HG03280 (cell line): ENCODE data around the gene MAN2C1.
"Not testable (repeated sequence)": the region's sequence is repeated elsewhere in the genome, so short reads cannot be mapped to it uniquely, and the experiment has no call there.

Source experiments
- ATAC-seq: cut with Tn5 transposase; IDR thresholded peaks from one replicate; pipeline ENCODE4 v1.9.1; 2021; ENCODE audit warnings: mild to moderate bottlenecking, moderate library complexity; ENCODE audit not compliant: unreplicated experiment

The MAN2C1 gene

DNA sequence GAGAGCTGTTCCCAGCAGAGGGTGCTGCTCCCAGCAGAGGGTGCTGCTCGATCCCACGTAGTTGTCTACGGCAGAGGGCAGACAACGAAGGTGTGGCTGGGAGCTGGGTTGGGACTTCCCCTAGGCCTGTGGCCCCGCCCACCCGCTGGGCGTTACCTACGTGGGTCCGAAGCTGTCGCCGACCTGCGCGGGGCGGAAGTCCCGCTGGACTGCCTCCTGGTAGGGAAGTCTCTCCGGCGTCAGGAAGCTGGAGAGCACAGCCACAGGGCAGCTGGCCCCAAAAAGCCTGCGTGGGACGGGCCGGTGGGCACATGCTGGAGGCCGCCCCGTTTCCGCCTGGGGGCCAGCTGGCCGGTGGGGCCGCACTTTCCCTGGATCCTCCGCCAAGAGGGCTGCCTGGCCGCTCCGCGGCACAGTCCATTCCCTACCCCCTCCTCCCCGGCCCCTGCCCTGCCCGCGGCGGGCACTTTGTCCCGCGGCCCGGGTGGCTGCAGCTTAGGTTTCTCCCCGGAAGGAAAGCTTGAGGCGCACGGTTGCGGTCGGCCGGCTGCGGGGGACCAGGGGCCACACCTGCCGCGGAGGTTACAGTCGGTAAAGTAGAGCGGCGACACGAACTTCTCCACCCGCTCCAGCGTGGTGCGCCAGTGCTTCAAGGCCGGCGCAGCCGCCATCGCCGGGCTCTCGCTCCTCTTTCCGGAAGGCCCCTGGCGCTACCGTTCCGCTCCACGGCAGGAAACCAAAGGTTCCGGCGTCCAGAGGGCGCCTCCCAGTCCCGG, at the start of gene MAN2C1:
TSS of gene MAN2C1 (minus strand) at position 695 of the 776 bp plus-strand sequence. CDS start at position 671, 24 bp downstream.
- ATAC-seq = peak; percentile 87

- ATAC-seq = no peak
These were observed 48.2 kb upstream of the MAN2C1 start for GRCh38 chr15:75416584-75416983.

DNA sequence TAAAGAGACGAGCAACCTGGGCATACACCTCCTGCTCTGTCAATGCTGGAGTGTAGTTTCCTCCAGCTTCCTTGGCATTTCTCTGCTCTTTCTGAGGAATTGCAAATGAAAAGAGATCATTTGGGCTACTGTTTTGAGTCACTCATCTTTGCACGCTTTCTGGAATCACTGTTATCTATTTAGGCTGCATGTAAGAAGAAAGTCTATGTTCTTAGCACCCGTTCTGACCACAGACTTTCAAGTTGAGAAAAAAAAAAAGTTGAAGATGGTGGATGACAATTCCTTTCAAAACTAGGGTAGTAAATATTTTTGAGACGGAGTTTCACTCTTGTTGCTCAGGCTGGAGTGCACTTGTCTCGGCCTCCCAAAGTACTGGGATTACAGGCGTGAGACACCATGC, 41.8 kb upstream of the MAN2C1 start:
- no peak for ATAC-seq

- no peak for ATAC-seq
These were observed 38.7 kb upstream of the MAN2C1 start for GRCh38 chr15:75407083-75407482.

GRCh38 chr15:75403892-75404291, 35.5 kb upstream of the MAN2C1 start:
- ATAC-seq = no peak

DNA sequence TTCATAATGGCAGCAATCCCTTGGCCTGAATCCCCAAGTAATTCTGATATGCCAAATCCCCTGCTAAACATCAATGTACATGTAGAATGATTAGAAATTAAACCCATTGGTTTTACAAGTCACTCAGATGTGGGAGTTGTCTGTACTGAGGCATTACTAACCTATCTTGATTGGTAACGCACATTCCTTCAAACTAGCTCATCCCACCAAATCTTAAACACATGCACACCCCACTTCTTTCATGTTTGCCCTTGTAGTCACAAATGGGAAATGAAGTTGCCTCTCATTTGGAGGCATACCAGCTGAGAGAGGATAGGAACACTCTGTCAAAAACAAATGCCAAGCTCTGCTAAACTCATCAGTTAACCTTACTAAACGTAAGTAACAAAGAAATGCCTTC, 29.1 kb upstream of the MAN2C1 start:
- no peak for ATAC-seq

- ATAC-seq = no peak
These were observed 21.5 kb upstream of the MAN2C1 start for GRCh38 chr15:75389791-75390382.

DNA sequence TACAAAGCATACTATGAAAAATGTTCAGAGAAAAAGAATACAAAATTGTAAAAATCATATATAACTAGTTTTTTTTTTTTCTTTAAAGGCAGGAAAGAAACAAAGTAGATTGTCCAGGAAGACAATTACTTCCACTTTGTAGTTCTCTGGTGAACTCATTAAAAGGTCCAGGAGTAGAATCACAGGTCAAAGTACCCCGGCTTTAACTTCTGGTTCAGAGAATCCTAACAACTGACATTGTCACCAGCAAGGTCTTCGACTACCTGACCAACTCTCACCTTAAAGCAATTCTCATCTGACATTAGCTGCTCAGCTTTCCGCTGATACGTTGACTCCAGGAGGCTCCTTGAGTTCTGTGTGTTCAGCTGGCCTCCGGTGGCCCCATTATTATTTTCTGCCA, 15.6 kb upstream of the MAN2C1 start:
- ATAC-seq = not testable (repeated sequence)

DNA sequence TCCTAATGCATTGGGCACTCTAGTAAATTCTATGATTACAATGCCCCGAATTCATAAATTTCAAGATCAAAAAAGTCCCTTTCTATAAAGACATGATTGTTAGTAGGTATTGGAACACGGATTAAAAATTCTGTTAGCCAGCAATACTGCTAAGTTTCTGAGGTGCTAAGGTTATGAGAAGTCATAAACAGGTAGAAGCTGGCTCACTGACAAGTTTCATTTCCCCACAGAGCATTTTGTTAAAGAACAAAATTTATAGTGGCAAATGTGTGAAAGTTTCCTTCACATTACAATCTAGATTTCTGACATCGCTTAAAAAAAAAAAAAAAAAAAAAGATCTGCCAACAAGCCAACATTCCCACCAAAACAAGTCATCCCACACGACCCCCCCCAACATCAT, 12.4 kb upstream of the MAN2C1 start:
- ATAC-seq = no peak

GRCh38 chr15:75371901-75372688, 3.7 kb upstream of the MAN2C1 start:
- ATAC-seq = no peak

DNA sequence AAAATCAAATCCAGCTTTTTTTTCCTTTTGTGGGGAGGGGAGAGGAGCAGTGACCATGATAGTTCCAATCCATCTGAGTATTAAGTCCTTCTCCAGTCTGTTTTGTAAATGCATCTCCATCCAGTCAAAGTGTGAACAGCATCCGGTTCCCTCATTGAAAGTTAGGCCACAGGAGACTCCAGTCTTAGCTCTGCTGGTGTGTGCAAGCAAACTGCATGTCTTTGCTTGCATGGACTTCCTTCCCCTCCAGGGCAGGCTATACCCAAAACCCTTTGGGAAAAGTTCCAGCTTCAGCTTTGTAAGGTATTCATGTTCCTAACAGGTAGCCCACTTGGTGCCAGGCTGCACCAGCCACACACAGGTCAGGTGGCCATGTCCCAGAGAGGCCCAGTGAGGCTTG, 3.1 kb upstream of the MAN2C1 start:
- no peak for ATAC-seq

DNA sequence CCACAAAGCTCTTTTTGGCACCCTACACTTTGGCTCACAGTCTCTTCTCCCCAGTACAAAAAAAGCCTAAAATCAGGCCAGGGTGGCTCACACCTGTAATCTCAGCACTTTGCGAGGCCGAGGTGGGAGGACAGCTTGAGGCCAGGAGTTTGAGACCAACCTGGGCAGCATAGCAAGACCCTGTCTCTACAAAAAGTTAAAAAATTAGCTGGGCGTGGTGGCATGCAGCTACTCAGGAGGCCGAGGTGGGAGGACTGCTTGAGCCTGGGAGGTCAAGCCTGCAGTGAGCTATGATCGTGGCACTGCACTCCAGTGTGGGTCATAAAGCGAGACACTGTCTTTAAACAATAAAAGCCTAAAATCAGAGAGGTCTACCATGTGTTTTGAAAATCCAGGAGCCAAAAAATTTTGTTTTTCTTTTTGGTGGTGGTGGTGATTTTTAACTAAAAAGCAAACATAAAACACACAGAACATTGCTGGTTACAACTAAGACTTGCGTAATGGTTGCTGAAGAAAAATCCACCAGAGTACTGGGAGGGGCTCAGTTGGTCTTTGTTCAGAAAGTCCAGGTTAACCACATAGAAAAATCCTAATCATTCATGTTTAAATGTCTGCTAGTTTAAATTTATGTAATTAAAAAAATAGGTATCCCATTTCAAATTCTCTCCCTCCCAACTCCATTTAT, 1.6 kb upstream of the MAN2C1 start:
- no peak for ATAC-seq

- ATAC-seq = no peak
These were observed 357 bp upstream of the MAN2C1 start for GRCh38 chr15:75368689-75369239.

- no peak for ATAC-seq
These were observed 948 bp downstream of the MAN2C1 start for GRCh38 chr15:75367406-75367912.

DNA sequence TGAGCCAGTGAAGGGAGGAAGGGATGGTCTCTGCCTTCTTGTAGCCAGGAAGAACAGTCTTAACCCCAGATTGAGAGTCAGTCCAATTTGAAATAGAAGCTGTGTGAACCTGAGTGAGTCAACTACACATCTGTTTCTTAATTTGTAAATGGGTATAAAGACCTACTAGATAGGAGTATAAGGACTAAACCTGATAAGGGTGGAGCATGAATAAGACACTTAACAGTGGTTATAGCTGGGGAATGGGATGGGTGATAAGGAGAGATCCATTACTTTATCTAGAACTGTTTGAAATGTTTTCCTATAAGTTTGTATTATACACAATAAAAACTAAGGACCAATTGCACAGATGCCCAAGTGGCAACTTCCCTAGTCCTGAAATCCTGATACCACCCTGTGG, 1.4 kb downstream of the MAN2C1 start:
- no peak for ATAC-seq

- no peak for ATAC-seq
These were observed 2.2 kb downstream of the MAN2C1 start for GRCh38 chr15:75366163-75366562.

DNA sequence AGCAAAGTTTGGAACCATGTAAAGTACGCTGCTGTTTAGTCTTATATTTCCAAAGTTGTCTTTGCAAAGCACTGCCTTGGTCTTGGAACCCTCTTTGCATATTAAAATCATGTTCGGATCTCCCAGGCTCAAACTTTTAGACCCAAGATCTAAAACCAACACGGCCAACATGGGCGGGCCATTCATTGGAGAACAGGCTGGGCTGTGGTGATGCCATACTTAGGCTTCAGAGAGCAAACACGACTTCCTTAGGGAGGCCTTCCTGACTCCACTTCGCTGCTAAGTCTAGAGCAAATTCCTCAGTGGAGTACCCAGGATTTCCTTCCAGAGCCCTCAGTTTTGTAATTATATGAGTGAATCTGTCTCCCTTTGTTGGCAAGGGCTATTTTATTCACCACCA, 3.5 kb downstream of the MAN2C1 start:
- no peak for ATAC-seq

GRCh38 chr15:75363786-75364185, 4.6 kb downstream of the MAN2C1 start:
- ATAC-seq = no peak

- ATAC-seq = no peak
These were observed 5.7 kb downstream of the MAN2C1 start for GRCh38 chr15:75362642-75363249.

GRCh38 chr15:75361989-75362641, 6.3 kb downstream of the MAN2C1 start:
- ATAC-seq = no peak
